Measurements from ENCODE around the gene WDR37.
"Not testable (repeated sequence)": the region's sequence is repeated elsewhere in the genome, so short reads cannot be mapped to it uniquely, and the experiment has no call there.

The WDR37 gene

GRCh38 chr10:1154531-1155295, 98.5 kb downstream of the WDR37 start:
- 90% methylated on average over 8 of the region's 9 CpGs for WGBS
- Histone ChIP-seq H3K9me3 (ENCODE audit: insufficient read depth, low read depth, low read length) (no peaks in the 10 kb centered on the region), H3K27ac (ENCODE audit: low read depth, low read length) (no peak overlapping the region), H3K9ac (ENCODE audit: low read depth, low read length) (no peak overlapping the region), H3K4me1 (ENCODE audit: insufficient read depth, low read length) (no peaks in the 10 kb centered on the region), H3K27me3 (ENCODE audit: insufficient read depth, low read length) (no peaks in the 10 kb centered on the region), H3K36me3 (ENCODE audit: insufficient read depth, low read length) (no peaks in the 10 kb centered on the region), H3K4me3 (ENCODE audit: low read length) (no peak overlapping the region)

GRCh38 chr10:1155791-1156615, 99.8 kb downstream of the WDR37 start:
- no peaks in the 10 kb centered on the region for H3K9me3 ChIP-seq (ENCODE audit: insufficient read depth, low read depth, low read length)
- H3K27ac ChIP-seq (ENCODE audit: low read depth, low read length), result no peak overlapping the region
- H3K4me1 ChIP-seq (ENCODE audit: insufficient read depth, low read length), result no peaks in the 10 kb centered on the region
- H3K36me3 ChIP-seq (ENCODE audit: insufficient read depth, low read length), result no peaks in the 10 kb centered on the region
- 90% methylated on average over 20 of the region's 20 CpGs for WGBS
- no peak overlapping the region for H3K9ac ChIP-seq (ENCODE audit: low read depth, low read length)
- H3K4me3 ChIP-seq (ENCODE audit: low read length), result no peak overlapping the region
- H3K27me3 ChIP-seq (ENCODE audit: insufficient read depth, low read length), result no peaks in the 10 kb centered on the region

- no peak overlapping the region for H3K27ac ChIP-seq (ENCODE audit: low read depth, low read length)
- H3K27me3 ChIP-seq (ENCODE audit: insufficient read depth, low read length), result no peaks in the 10 kb centered on the region
- H3K36me3 ChIP-seq (ENCODE audit: insufficient read depth, low read length), result no peaks in the 10 kb centered on the region
- no peak overlapping the region for H3K9ac ChIP-seq (ENCODE audit: low read depth, low read length)
- no peaks in the 10 kb centered on the region for H3K9me3 ChIP-seq (ENCODE audit: insufficient read depth, low read depth, low read length)
- H3K4me1 ChIP-seq (ENCODE audit: insufficient read depth, low read length), result no peaks in the 10 kb centered on the region
- H3K4me3 ChIP-seq (ENCODE audit: low read length), result no peak overlapping the region
- 93% methylated on average over 8 of the region's 8 CpGs for WGBS
Observed at GRCh38 chr10:1156616-1156886, 100.4 kb downstream of the WDR37 start.

GRCh38 chr10:1156921-1157614, 100.9 kb downstream of the WDR37 start:
- no peaks in the 10 kb centered on the region for H3K27me3 ChIP-seq (ENCODE audit: insufficient read depth, low read length)
- no peak overlapping the region for H3K27ac ChIP-seq (ENCODE audit: low read depth, low read length)
- H3K36me3 ChIP-seq (ENCODE audit: insufficient read depth, low read length), result no peaks in the 10 kb centered on the region
- WGBS, result 92% methylated on average over 17 of the region's 17 CpGs
- no peaks in the 10 kb centered on the region for H3K4me1 ChIP-seq (ENCODE audit: insufficient read depth, low read length)
- no peak overlapping the region for H3K9ac ChIP-seq (ENCODE audit: low read depth, low read length)
- no peaks in the 10 kb centered on the region for H3K9me3 ChIP-seq (ENCODE audit: insufficient read depth, low read depth, low read length)
- no peak overlapping the region for H3K4me3 ChIP-seq (ENCODE audit: low read length)

- Histone ChIP-seq H3K4me3 (ENCODE audit: low read length) (no peak overlapping the region), H3K9ac (ENCODE audit: low read depth, low read length) (no peak overlapping the region), H3K27ac (ENCODE audit: low read depth, low read length) (no peak overlapping the region), H3K27me3 (ENCODE audit: insufficient read depth, low read length) (no peaks in the 10 kb centered on the region), H3K9me3 (ENCODE audit: insufficient read depth, low read depth, low read length) (no peaks in the 10 kb centered on the region), H3K36me3 (ENCODE audit: insufficient read depth, low read length) (no peaks in the 10 kb centered on the region), H3K4me1 (ENCODE audit: insufficient read depth, low read length) (no peaks in the 10 kb centered on the region)
- WGBS, result 87% methylated on average over 4 of the region's 4 CpGs
Observed at GRCh38 chr10:1157615-1157933, 101.4 kb downstream of the WDR37 start.

- Histone ChIP-seq H3K27ac (ENCODE audit: low read depth, low read length) (no peak overlapping the region), H3K27me3 (ENCODE audit: insufficient read depth, low read length) (no peaks in the 10 kb centered on the region), H3K9ac (ENCODE audit: low read depth, low read length) (no peak overlapping the region), H3K4me1 (ENCODE audit: insufficient read depth, low read length) (no peaks in the 10 kb centered on the region), H3K4me3 (ENCODE audit: low read length) (no peak overlapping the region), H3K36me3 (ENCODE audit: insufficient read depth, low read length) (no peaks in the 10 kb centered on the region), H3K9me3 (ENCODE audit: insufficient read depth, low read depth, low read length) (no peaks in the 10 kb centered on the region)
- WGBS, result 93% methylated on average over 12 of the region's 12 CpGs
Observed at GRCh38 chr10:1158066-1158465, 101.9 kb downstream of the WDR37 start.

GRCh38 chr10:1158536-1158935, 102.4 kb downstream of the WDR37 start:
- H3K9me3 ChIP-seq (ENCODE audit: insufficient read depth, low read depth, low read length); H3K27ac ChIP-seq (ENCODE audit: low read depth, low read length); H3K4me3 ChIP-seq (ENCODE audit: low read length); H3K4me1 ChIP-seq (ENCODE audit: insufficient read depth, low read length); H3K36me3 ChIP-seq (ENCODE audit: insufficient read depth, low read length); H3K27me3 ChIP-seq (ENCODE audit: insufficient read depth, low read length); H3K9ac ChIP-seq (ENCODE audit: low read depth, low read length): not testable (repeated sequence)
- WGBS, result 93% methylated on average over 8 of the region's 10 CpGs

- Histone ChIP-seq H3K4me1 (ENCODE audit: insufficient read depth, low read length) (no peaks in the 10 kb centered on the region), H3K9me3 (ENCODE audit: insufficient read depth, low read depth, low read length) (no peaks in the 10 kb centered on the region), H3K4me3 (ENCODE audit: low read length) (no peak overlapping the region), H3K36me3 (ENCODE audit: insufficient read depth, low read length) (no peaks in the 10 kb centered on the region), H3K27me3 (ENCODE audit: insufficient read depth, low read length) (no peaks in the 10 kb centered on the region), H3K9ac (ENCODE audit: low read depth, low read length) (no peak overlapping the region), H3K27ac (ENCODE audit: low read depth, low read length) (no peak overlapping the region)
- WGBS, result 93% methylated on average over 59 of the region's 59 CpGs
Observed at GRCh38 chr10:1159131-1160061, 103.2 kb downstream of the WDR37 start.

- Histone ChIP-seq H3K4me1 (ENCODE audit: insufficient read depth, low read length) (no peaks in the 10 kb centered on the region), H3K36me3 (ENCODE audit: insufficient read depth, low read length) (no peaks in the 10 kb centered on the region), H3K4me3 (ENCODE audit: low read length) (no peak overlapping the region), H3K27me3 (ENCODE audit: insufficient read depth, low read length) (no peaks in the 10 kb centered on the region), H3K9ac (ENCODE audit: low read depth, low read length) (no peak overlapping the region), H3K9me3 (ENCODE audit: insufficient read depth, low read depth, low read length) (no peaks in the 10 kb centered on the region), H3K27ac (ENCODE audit: low read depth, low read length) (no peak overlapping the region)
- WGBS, result 92% methylated on average over 25 of the region's 25 CpGs
Observed at GRCh38 chr10:1160561-1161314, 104.6 kb downstream of the WDR37 start.

- not testable (repeated sequence) for H3K9ac ChIP-seq (ENCODE audit: low read depth, low read length); H3K27me3 ChIP-seq (ENCODE audit: insufficient read depth, low read length); H3K4me3 ChIP-seq (ENCODE audit: low read length); H3K4me1 ChIP-seq (ENCODE audit: insufficient read depth, low read length); H3K9me3 ChIP-seq (ENCODE audit: insufficient read depth, low read depth, low read length); H3K36me3 ChIP-seq (ENCODE audit: insufficient read depth, low read length); H3K27ac ChIP-seq (ENCODE audit: low read depth, low read length)
- 83% methylated on average over 4 of the region's 5 CpGs for WGBS
Observed at GRCh38 chr10:1161315-1161673, 105.1 kb downstream of the WDR37 start.

Measured in HUES64 (cell line).